A549 (cell line): ENCODE data around the gene TTC3. TPM values are rescaled to one million over a fixed set of nuclear protein-coding genes. Genes with fewer than 3 reads are reported as not detected.

Experiments used
- ATAC-seq, 2 experiments: fragments of 200-7000 bp in 1 of 2; fragments of >200 bp in 1 of 2; cut with Nextera tagmentation in 1 of 2; cut with Tn5 transposase in 1 of 2; 3 replicates each; pipeline versions ENCODE4 v1.8.0 to v1.9.1; 2018 to 2020; ENCODE audit warnings: mild to moderate bottlenecking in 1 of 2, moderate library complexity in 1 of 2
- CTCF ChIA-PET: fragments of 300-600 bp; sonication (Branson Sonifier 250); formaldehyde crosslinking; extraction: SDS; loops from one replicate; lab custom pipeline; 2021; ENCODE audit warnings: antibody characterized with exemption, inconsistent platforms; lab: Yijun Ruan, JAX
- POLR2A ChIA-PET: fragments of 350-600 bp; formaldehyde crosslinking; extraction: SDS; loops from one replicate; lab custom pipeline; 2021; ENCODE audit warnings: antibody characterized with exemption, inconsistent platforms; lab: Yijun Ruan, JAX
- DNase-seq, 2 experiments: peaks; one replicate each; pipeline versions ENCODE4 v3.0.0 to v3.0.0-alpha.2; 2011 to 2016; ENCODE audit warnings: low read depth in 1 of 2, low spot score in 1 of 2
- FAIRE-seq: peaks from 2 replicates; lab custom pipeline; 2011; peaks lifted over from hg19 to GRCh38; lab: Jason Lieb, UNC
- H3K27ac ChIP-seq, 2 experiments: fragments of >200 bp; sonication (Bioruptor Twin); formaldehyde crosslinking; 3 replicates each; pipeline ENCODE4 v1.5.1; 2016 to 2017
- H3K4me1 ChIP-seq: fragments of >200 bp; sonication (Bioruptor Twin); formaldehyde crosslinking; 3 replicates; pipeline ENCODE4 v1.6.1; 2016
- H3K4me2 ChIP-seq: fragments of >200 bp; sonication (Bioruptor Twin); formaldehyde crosslinking; 3 replicates; pipeline ENCODE4 v1.6.1; 2016
- H3K4me3 ChIP-seq: fragments of >200 bp; sonication (Bioruptor Twin); formaldehyde crosslinking; 3 replicates; pipeline ENCODE4 v1.5.1; 2016
- H3K9me3 ChIP-seq: fragments of >200 bp; sonication (Bioruptor Twin); formaldehyde crosslinking; 3 replicates; pipeline ENCODE4 v1.6.1; 2016
- CBX8 ChIP-seq: fragments of 200-600 bp; sonication (generic); IDR thresholded peaks from 2 replicates; pipeline ENCODE4 v1.6.1; 2016
- EHF ChIP-seq: fragments of 250-450 bp; sonication (Bioruptor Pico); IDR thresholded peaks from 2 replicates; pipeline ENCODE4 v1.5.0; 2020; ENCODE audit warnings: mild to moderate bottlenecking
- ESRRA ChIP-seq: fragments of 150-350 bp; IDR thresholded peaks from 2 replicates; pipeline ENCODE4 v1.6.1; 2014; ENCODE audit warnings: mild to moderate bottlenecking, low read length, borderline replicate concordance
- GATA3 ChIP-seq: IDR thresholded peaks from 2 replicates; pipeline ENCODE4 v1.6.1; 2012; ENCODE audit warnings: borderline replicate concordance
- HOXA7 ChIP-seq: fragments of 250-450 bp; sonication (Bioruptor Pico); IDR thresholded peaks from 2 replicates; pipeline ENCODE4 v1.5.0; 2020; ENCODE audit warnings: mild to moderate bottlenecking, moderate library complexity
- HOXB13 ChIP-seq: fragments of 250-450 bp; sonication (Bioruptor Pico); IDR thresholded peaks from 2 replicates; pipeline ENCODE4 v1.5.0; 2020; ENCODE audit warnings: low read depth, mild to moderate bottlenecking, moderate library complexity
- NFE2L2 ChIP-seq: fragments of 150-350 bp; conservative IDR thresholded peaks from 2 replicates; pipeline ENCODE4 v1.6.1; 2014; ENCODE audit warnings: low read length
- NPAS2 ChIP-seq: fragments of 250-450 bp; sonication (Bioruptor Pico); IDR thresholded peaks from 2 replicates; pipeline ENCODE4 v1.8.0; 2022; ENCODE audit warnings: mild to moderate bottlenecking, moderate library complexity, borderline replicate concordance
- NR3C1 ChIP-seq: fragments of >200 bp; sonication (Bioruptor Twin); formaldehyde crosslinking; IDR thresholded peaks from 3 replicates; pipeline ENCODE4 v1.6.1; 2017
- POLR2AphosphoS2 ChIP-seq: conservative IDR thresholded peaks from 2 replicates; pipeline ENCODE4 v1.6.1; 2012; ENCODE audit warnings: low read length, improper control_type of control experiment, inconsistent platforms
- TP53 ChIP-seq: fragments of 250-450 bp; sonication (Bioruptor Pico); IDR thresholded peaks from 2 replicates; pipeline ENCODE4 v1.5.0; 2021; ENCODE audit warnings: mild to moderate bottlenecking, moderate library complexity
- ZC3H11A ChIP-seq: fragments of 450-650 bp; IDR thresholded peaks from 2 replicates; pipeline ENCODE4 v1.6.1; 2014; ENCODE audit warnings: antibody characterized with exemption, mild to moderate bottlenecking
- ZFP36 ChIP-seq: fragments of 450-650 bp; IDR thresholded peaks from 2 replicates; pipeline ENCODE4 v1.6.1; 2014; ENCODE audit warnings: borderline replicate concordance; ENCODE audit not compliant: partially characterized antibody
- WGBS: methylation state at CpG from one replicate; pipeline ENCODE4 v1.1.6; 2017; ENCODE audit errors: missing lambda C conversion rate; 5-methylcytosine and 5-hydroxymethylcytosine counted together
- polyA plus RNA-seq, 4 experiments: library from polyadenylated mRNA; depleted of rRNA in 3 of 4; stranded (reverse); fragments of >200 nt; fragmentation: RNase III in 1 of 4; extraction: RNeasy Plus Mini Kit Qiagen cat#74134 plus additional on column Dnase treatment in 1 of 4; gene quantifications; 2 replicates in 3 of 4; 3 replicates in 1 of 4; pipeline ENCODE4 v1.2.3, GENCODE V29; 2011 to 2017
- TF ChIP-seq, protein P1 (sequence below): IDR thresholded peaks from 2 replicates; pipeline ENCODE4 v1.6.1; 2012; ENCODE audit warnings: low read depth, borderline replicate concordance
- TF ChIP-seq, protein P2 (sequence below): fragments of 150-350 bp; IDR thresholded peaks from 2 replicates; pipeline ENCODE4 v1.6.1; 2014; ENCODE audit warnings: low read depth, mild to moderate bottlenecking, low read length
- TF ChIP-seq, protein P3 (sequence below): fragments of 450-650 bp; IDR thresholded peaks from 2 replicates; pipeline ENCODE4 v1.6.1; 2014; ENCODE audit warnings: antibody characterized with exemption
- TF ChIP-seq, protein P4 (sequence below): fragments of 250-450 bp; sonication (Bioruptor Pico); IDR thresholded peaks from 2 replicates; pipeline ENCODE4 v1.5.0; 2020; ENCODE audit warnings: low read depth, mild to moderate bottlenecking, moderate library complexity
- TF ChIP-seq, protein P5 (sequence below): fragments of 200-600 bp; sonication (generic); IDR thresholded peaks from 2 replicates; pipeline ENCODE4 v1.6.1; 2016; ENCODE audit warnings: antibody characterized with exemption, mild to moderate bottlenecking, moderate library complexity

TTC3 gene
- polyA plus RNA-seq, 2 of the 4 experiments (the other 2 are of a cell fraction): 34.2 to 62.2 TPM

DNA sequence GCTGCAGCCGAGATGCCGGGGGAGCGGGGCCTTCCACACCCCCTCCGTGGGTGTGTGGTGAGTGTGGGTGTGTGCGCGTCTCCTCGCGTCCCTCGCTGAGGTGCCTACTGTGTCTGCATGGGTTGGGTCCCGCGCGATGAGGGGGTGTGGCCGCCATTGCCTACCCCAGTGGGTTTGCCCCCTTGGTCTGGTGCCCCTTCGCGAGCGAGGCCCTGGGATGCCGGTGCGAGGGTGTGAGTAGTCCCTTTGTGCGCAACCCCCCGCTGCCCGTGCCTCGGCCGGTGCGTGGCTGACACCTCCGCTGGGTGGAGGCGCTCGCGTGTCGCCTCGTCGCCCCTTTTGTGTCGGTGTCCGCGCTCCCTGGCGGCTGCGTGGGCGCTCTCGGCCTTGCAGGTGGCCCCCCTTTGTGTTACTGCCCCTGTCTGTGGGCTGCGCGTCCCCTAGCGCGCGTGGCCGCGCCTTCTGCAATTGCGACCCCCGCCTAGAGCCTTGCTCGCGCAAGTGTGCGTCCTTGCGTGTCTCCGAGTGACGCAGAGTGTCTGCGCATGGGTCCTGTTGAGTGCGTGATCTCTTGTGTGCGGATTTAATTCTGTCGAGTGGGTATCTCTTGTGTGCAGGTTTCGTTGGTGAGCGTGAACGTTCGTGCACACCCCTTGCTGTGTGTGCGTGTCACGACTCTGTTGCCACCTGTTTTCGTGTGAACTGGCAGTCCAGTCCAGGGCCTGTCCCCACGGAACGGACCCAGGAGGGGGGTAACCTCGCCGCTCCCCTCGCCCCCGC is 553 bp downstream of the TTC3 start:
- TF ChIP-seq, protein P1, sequence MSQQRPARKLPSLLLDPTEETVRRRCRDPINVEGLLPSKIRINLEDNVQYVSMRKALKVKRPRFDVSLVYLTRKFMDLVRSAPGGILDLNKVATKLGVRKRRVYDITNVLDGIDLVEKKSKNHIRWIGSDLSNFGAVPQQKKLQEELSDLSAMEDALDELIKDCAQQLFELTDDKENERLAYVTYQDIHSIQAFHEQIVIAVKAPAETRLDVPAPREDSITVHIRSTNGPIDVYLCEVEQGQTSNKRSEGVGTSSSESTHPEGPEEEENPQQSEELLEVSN: 0 out of 2 replicates have a peak, but pooled peaks have one; percentile 6
- no peak for TF ChIP-seq EHF (CRISPR knock-in tag)
- TF ChIP-seq NPAS2 (CRISPR knock-in tag): no peak
- FAIRE-seq: no peak
- DNase-seq: peak in 1 of 2 experiments; percentile 14
- ChIA-PET CTCF (no interaction called here), POLR2A (no interaction called here)
- Histone ChIP-seq H3K4me2 (peak overlapping the region; percentile 84), H3K9me3 (no peaks in the 10 kb centered on the region), H3K4me3 (peak overlapping the region; percentile 79), H3K4me1 (peaks cover 8% of the 10 kb centered on the region; the same call in 2 of the 3 replicates), H3K27ac (peak overlapping the region; percentile 95 to 99)
- peak; percentile 33 to 37; a peak in 4 of 6 replicates for ATAC-seq
- 0% methylated on average over 3 of the region's 70 CpGs for WGBS

DNA sequence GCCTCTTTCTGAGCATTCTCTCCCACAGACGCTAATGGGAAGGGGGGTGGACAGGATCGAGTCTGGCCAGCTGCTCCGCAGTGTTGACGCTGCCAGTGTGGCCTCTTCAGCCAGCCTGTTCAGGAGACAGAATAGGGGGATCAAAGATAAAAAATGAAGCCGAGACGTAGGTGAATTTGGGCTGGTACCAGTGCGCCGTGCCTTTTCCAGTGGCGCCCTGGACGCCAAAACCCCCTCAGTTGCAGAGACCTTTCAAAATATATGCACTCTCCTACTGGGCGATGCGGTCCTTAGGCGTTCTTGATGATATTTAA is 1.1 kb downstream of the TTC3 start:
- DNase-seq (peak in 1 of 2 experiments; percentile 4), ATAC-seq (peak in 1 of 2 experiments; percentile 26; a peak in 3 of 6 replicates), FAIRE-seq (no peak)
- Histone ChIP-seq H3K9me3 (no peaks in the 10 kb centered on the region), H3K27ac (peak overlapping the region; percentile 95 to 99), H3K4me2 (peak overlapping the region; percentile 84), H3K4me1 (peaks cover 8% of the 10 kb centered on the region; the same call in 2 of the 3 replicates), H3K4me3 (peak overlapping the region; percentile 79)
- POLR2A ChIA-PET: no interaction called here
- 0% methylated on average over 13 of the region's 13 CpGs for WGBS
- CTCF ChIA-PET: interaction anchor here (0.6 kb wide), 1 partner anchor 93 kb away, joined by 3 read pairs; no protein-coding TSS in a partner anchor
- TF ChIP-seq ZC3H11A: no peak
- TF ChIP-seq, protein P2, sequence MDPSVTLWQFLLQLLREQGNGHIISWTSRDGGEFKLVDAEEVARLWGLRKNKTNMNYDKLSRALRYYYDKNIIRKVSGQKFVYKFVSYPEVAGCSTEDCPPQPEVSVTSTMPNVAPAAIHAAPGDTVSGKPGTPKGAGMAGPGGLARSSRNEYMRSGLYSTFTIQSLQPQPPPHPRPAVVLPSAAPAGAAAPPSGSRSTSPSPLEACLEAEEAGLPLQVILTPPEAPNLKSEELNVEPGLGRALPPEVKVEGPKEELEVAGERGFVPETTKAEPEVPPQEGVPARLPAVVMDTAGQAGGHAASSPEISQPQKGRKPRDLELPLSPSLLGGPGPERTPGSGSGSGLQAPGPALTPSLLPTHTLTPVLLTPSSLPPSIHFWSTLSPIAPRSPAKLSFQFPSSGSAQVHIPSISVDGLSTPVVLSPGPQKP: no peak
- TF ChIP-seq HOXB13 (CRISPR knock-in tag): no peak
- TF ChIP-seq, protein P3, sequence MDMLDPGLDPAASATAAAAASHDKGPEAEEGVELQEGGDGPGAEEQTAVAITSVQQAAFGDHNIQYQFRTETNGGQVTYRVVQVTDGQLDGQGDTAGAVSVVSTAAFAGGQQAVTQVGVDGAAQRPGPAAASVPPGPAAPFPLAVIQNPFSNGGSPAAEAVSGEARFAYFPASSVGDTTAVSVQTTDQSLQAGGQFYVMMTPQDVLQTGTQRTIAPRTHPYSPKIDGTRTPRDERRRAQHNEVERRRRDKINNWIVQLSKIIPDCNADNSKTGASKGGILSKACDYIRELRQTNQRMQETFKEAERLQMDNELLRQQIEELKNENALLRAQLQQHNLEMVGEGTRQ: no peak
- TF ChIP-seq, protein P4, sequence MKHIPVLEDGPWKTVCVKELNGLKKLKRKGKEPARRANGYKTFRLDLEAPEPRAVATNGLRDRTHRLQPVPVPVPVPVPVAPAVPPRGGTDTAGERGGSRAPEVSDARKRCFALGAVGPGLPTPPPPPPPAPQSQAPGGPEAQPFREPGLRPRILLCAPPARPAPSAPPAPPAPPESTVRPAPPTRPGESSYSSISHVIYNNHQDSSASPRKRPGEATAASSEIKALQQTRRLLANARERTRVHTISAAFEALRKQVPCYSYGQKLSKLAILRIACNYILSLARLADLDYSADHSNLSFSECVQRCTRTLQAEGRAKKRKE (CRISPR knock-in tag): no peak
- no peak for TF ChIP-seq HOXA7 (CRISPR knock-in tag)
- no peak for TF ChIP-seq NR3C1
- TF ChIP-seq TP53 (CRISPR knock-in tag): no peak
- no peak for TF ChIP-seq GATA3
- no peak for TF ChIP-seq ESRRA
- TF ChIP-seq POLR2AphosphoS2: no peak
- TF ChIP-seq ZFP36: no peak
- TF ChIP-seq NFE2L2: no peak
- TF ChIP-seq, protein P5, sequence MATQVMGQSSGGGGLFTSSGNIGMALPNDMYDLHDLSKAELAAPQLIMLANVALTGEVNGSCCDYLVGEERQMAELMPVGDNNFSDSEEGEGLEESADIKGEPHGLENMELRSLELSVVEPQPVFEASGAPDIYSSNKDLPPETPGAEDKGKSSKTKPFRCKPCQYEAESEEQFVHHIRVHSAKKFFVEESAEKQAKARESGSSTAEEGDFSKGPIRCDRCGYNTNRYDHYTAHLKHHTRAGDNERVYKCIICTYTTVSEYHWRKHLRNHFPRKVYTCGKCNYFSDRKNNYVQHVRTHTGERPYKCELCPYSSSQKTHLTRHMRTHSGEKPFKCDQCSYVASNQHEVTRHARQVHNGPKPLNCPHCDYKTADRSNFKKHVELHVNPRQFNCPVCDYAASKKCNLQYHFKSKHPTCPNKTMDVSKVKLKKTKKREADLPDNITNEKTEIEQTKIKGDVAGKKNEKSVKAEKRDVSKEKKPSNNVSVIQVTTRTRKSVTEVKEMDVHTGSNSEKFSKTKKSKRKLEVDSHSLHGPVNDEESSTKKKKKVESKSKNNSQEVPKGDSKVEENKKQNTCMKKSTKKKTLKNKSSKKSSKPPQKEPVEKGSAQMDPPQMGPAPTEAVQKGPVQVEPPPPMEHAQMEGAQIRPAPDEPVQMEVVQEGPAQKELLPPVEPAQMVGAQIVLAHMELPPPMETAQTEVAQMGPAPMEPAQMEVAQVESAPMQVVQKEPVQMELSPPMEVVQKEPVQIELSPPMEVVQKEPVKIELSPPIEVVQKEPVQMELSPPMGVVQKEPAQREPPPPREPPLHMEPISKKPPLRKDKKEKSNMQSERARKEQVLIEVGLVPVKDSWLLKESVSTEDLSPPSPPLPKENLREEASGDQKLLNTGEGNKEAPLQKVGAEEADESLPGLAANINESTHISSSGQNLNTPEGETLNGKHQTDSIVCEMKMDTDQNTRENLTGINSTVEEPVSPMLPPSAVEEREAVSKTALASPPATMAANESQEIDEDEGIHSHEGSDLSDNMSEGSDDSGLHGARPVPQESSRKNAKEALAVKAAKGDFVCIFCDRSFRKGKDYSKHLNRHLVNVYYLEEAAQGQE: no peak
- TF ChIP-seq CBX8: no peak
